WERI-Rb-1 (cell line): ENCODE results near the gene ETFRF1.

Experiments
- DNase-seq: peaks from one replicate; pipeline ENCODE4 v3.0.0-alpha.2; 2020
- H3K27ac ChIP-seq: fragments of 250-450 bp; sonication (Bioruptor Pico); 2 replicates; pipeline ENCODE4 v1.5.1; 2020; ENCODE audit warnings: mild to moderate bottlenecking, moderate library complexity
- H3K27me3 ChIP-seq: fragments of 250-450 bp; sonication (Bioruptor Pico); 2 replicates; pipeline ENCODE4 v1.5.1; 2021; ENCODE audit warnings: mild to moderate bottlenecking, low read depth, moderate library complexity; ENCODE audit not compliant: insufficient read depth, severe bottlenecking
- H3K36me3 ChIP-seq: fragments of 250-450 bp; sonication (Bioruptor Pico); 2 replicates; pipeline ENCODE4 v1.5.1; 2020; ENCODE audit warnings: mild to moderate bottlenecking, moderate library complexity
- H3K4me3 ChIP-seq: 2 replicates; pipeline ENCODE4 v1.5.1; 2011; ENCODE audit warnings: low read depth, mild to moderate bottlenecking, control low read depth, low read length
- H3K9me3 ChIP-seq: fragments of 250-450 bp; sonication (Bioruptor Pico); 2 replicates; pipeline ENCODE4 v1.5.1; 2021; ENCODE audit warnings: mild to moderate bottlenecking, moderate library complexity; ENCODE audit not compliant: severe bottlenecking
- CTCF ChIP-seq: IDR thresholded peaks from 2 replicates; pipeline ENCODE4 v1.5.1; 2011; ENCODE audit warnings: low read depth, mild to moderate bottlenecking, control low read depth, inconsistent platforms, low read length

The ETFRF1 gene

GRCh38 chr12:25156061-25156460, 39.0 kb upstream of the ETFRF1 start:
- H3K27ac ChIP-seq = no peak overlapping the region
- no peak overlapping the region for H3K4me3 ChIP-seq
- H3K27me3 ChIP-seq = no peaks in the 10 kb centered on the region
- no peak for TF ChIP-seq CTCF
- no peak for DNase-seq
- no peaks in the 10 kb centered on the region for H3K9me3 ChIP-seq
- no peaks in the 10 kb centered on the region for H3K36me3 ChIP-seq

- H3K27ac ChIP-seq = no peak overlapping the region
- no peaks in the 10 kb centered on the region for H3K9me3 ChIP-seq
- H3K27me3 ChIP-seq = no peaks in the 10 kb centered on the region
- no peak overlapping the region for H3K4me3 ChIP-seq
- no peaks in the 10 kb centered on the region for H3K36me3 ChIP-seq
- DNase-seq = no peak
- no peak for TF ChIP-seq CTCF
Observed at GRCh38 chr12:25162866-25163265, 32.2 kb upstream of the ETFRF1 start.

GRCh38 chr12:25182765-25183164, 12.3 kb upstream of the ETFRF1 start:
- no peak for TF ChIP-seq CTCF
- no peak overlapping the region for H3K27ac ChIP-seq
- DNase-seq = no peak
- no peaks in the 10 kb centered on the region for H3K9me3 ChIP-seq
- H3K4me3 ChIP-seq = no peak overlapping the region
- no peaks in the 10 kb centered on the region for H3K36me3 ChIP-seq
- H3K27me3 ChIP-seq = no peaks in the 10 kb centered on the region

GRCh38 chr12:25184132-25184531, 10.9 kb upstream of the ETFRF1 start:
- Histone ChIP-seq H3K27ac (no peak overlapping the region), H3K27me3 (no peaks in the 10 kb centered on the region), H3K4me3 (no peak overlapping the region), H3K9me3 (no peaks in the 10 kb centered on the region), H3K36me3 (no peaks in the 10 kb centered on the region)
- no peak for TF ChIP-seq CTCF
- DNase-seq = no peak

- no peak overlapping the region for H3K27ac ChIP-seq
Observed at GRCh38 chr12:25186038-25186787, 8.8 kb upstream of the ETFRF1 start.

More at GRCh38 chr12:25186038-25186787, 8.8 kb upstream of the ETFRF1 start:
- Histone ChIP-seq H3K9me3 (no peaks in the 10 kb centered on the region), H3K4me3 (no peak overlapping the region), H3K27me3 (no peaks in the 10 kb centered on the region), H3K36me3 (no peaks in the 10 kb centered on the region)
- no peak for TF ChIP-seq CTCF
- no peak for DNase-seq
